ES-I3 (cell line): ENCODE measurements around the gene ACY1.

ENCODE experiments used
- H3K36me3 ChIP-seq: 2 replicates; pipeline ENCODE4 v1.6.1; 2013; ENCODE audit warnings: mild to moderate bottlenecking, low read length, control low read depth, moderate library complexity; ENCODE audit not compliant: insufficient read depth
- H3K4me1 ChIP-seq: 2 replicates; pipeline ENCODE4 v1.6.1; 2013; ENCODE audit warnings: mild to moderate bottlenecking, control low read depth, low read length; ENCODE audit not compliant: insufficient read depth
- H3K9ac ChIP-seq: 2 replicates; pipeline ENCODE4 v1.6.1; 2013; ENCODE audit warnings: low read depth, mild to moderate bottlenecking, low read length, moderate library complexity
- H3K9me3 ChIP-seq: 2 replicates; pipeline ENCODE4 v1.6.1; 2013; ENCODE audit warnings: mild to moderate bottlenecking, low read length, moderate library complexity; ENCODE audit not compliant: control insufficient read depth, insufficient read depth

Gene ACY1

GRCh38 chr3:51942603-51943450 is 40.5 kb upstream of the ACY1 start:
- H3K9me3 ChIP-seq = no peaks in the 10 kb centered on the region
- H3K36me3 ChIP-seq = no peaks in the 10 kb centered on the region; the same call in 1 of the 2 replicates
- peak overlapping the region; percentile 46; the same call in 1 of the 2 replicates for H3K9ac ChIP-seq
- H3K4me1 ChIP-seq = peaks cover 13% of the 10 kb centered on the region

GRCh38 chr3:51943451-51944391 is 39.6 kb upstream of the ACY1 start:
- Histone ChIP-seq H3K36me3 (no peaks in the 10 kb centered on the region), H3K4me1 (peaks cover 13% of the 10 kb centered on the region), H3K9me3 (no peaks in the 10 kb centered on the region), H3K9ac (no peak overlapping the region)

GRCh38 chr3:51944451-51945021 is 38.8 kb upstream of the ACY1 start:
- Histone ChIP-seq H3K4me1 (peaks cover 13% of the 10 kb centered on the region), H3K9me3 (no peaks in the 10 kb centered on the region), H3K36me3 (no peaks in the 10 kb centered on the region), H3K9ac (no peak overlapping the region)

- H3K9ac ChIP-seq = no peak overlapping the region
- peaks cover 13% of the 10 kb centered on the region for H3K4me1 ChIP-seq
- H3K9me3 ChIP-seq = no peaks in the 10 kb centered on the region
- no peaks in the 10 kb centered on the region for H3K36me3 ChIP-seq
These were observed 38.1 kb upstream of the ACY1 start for GRCh38 chr3:51945031-51945840.

GRCh38 chr3:51945926-51946705 is 37.2 kb upstream of the ACY1 start:
- Histone ChIP-seq H3K9ac (no peak overlapping the region), H3K36me3 (no peaks in the 10 kb centered on the region), H3K4me1 (peaks cover 10% of the 10 kb centered on the region), H3K9me3 (no peaks in the 10 kb centered on the region)

GRCh38 chr3:51946796-51947195 is 36.5 kb upstream of the ACY1 start:
- peaks cover 10% of the 10 kb centered on the region for H3K4me1 ChIP-seq
- no peaks in the 10 kb centered on the region for H3K36me3 ChIP-seq
- no peaks in the 10 kb centered on the region for H3K9me3 ChIP-seq
- H3K9ac ChIP-seq = no peak overlapping the region

- H3K9me3 ChIP-seq = no peaks in the 10 kb centered on the region
- H3K9ac ChIP-seq = no peak overlapping the region
- H3K4me1 ChIP-seq = peaks cover 8% of the 10 kb centered on the region
These were observed 36.0 kb upstream of the ACY1 start for GRCh38 chr3:51947215-51947900.

GRCh38 chr3:51948016-51948580 is 35.2 kb upstream of the ACY1 start:
- Histone ChIP-seq H3K9ac (no peak overlapping the region), H3K4me1 (peaks cover 2% of the 10 kb centered on the region; the same call in 1 of the 2 replicates), H3K9me3 (no peaks in the 10 kb centered on the region), H3K36me3 (no peaks in the 10 kb centered on the region)

More at GRCh38 chr3:51947215-51947900, 36.0 kb upstream of the ACY1 start:
- no peaks in the 10 kb centered on the region for H3K36me3 ChIP-seq

- Histone ChIP-seq H3K9me3 (no peaks in the 10 kb centered on the region), H3K36me3 (no peaks in the 10 kb centered on the region), H3K9ac (no peak overlapping the region)
These were observed 34.2 kb upstream of the ACY1 start for GRCh38 chr3:51949121-51949520.

GRCh38 chr3:51950899-51951298 is 32.4 kb upstream of the ACY1 start:
- no peaks in the 10 kb centered on the region for H3K4me1 ChIP-seq
- no peak overlapping the region for H3K9ac ChIP-seq
- no peaks in the 10 kb centered on the region for H3K36me3 ChIP-seq
- no peaks in the 10 kb centered on the region for H3K9me3 ChIP-seq

More at GRCh38 chr3:51949121-51949520, 34.2 kb upstream of the ACY1 start:
- no peaks in the 10 kb centered on the region for H3K4me1 ChIP-seq

- H3K36me3 ChIP-seq = no peaks in the 10 kb centered on the region
- H3K9me3 ChIP-seq = no peaks in the 10 kb centered on the region
- no peak overlapping the region for H3K9ac ChIP-seq
These were observed 29.9 kb upstream of the ACY1 start for GRCh38 chr3:51953445-51953844.

GRCh38 chr3:51954105-51954504 is 29.2 kb upstream of the ACY1 start:
- Histone ChIP-seq H3K9me3 (no peaks in the 10 kb centered on the region), H3K4me1 (no peaks in the 10 kb centered on the region), H3K36me3 (no peaks in the 10 kb centered on the region), H3K9ac (no peak overlapping the region)

More at GRCh38 chr3:51953445-51953844, 29.9 kb upstream of the ACY1 start:
- H3K4me1 ChIP-seq = no peaks in the 10 kb centered on the region
